CD14-positive monocyte (primary cell): Measurements from ENCODE around the gene ADAMTS9. TPM values are rescaled to one million over a fixed set of nuclear protein-coding genes. Genes with fewer than 3 reads are reported as not detected.

Experiments used
- DNase-seq, 3 donors: peaks; one replicate each; pipeline ENCODE4 v3.0.0-alpha.2; 2011 to 2022
- H2AFZ ChIP-seq: 2 replicates; pipeline ENCODE4 v1.6.0; 2012; ENCODE audit warnings: mild to moderate bottlenecking, low read depth, low read length, inconsistent platforms; ENCODE audit not compliant: insufficient read depth, poor library complexity, severe bottlenecking
- H3K27ac ChIP-seq, 2 donors: 1 replicate in 1 of 2; 2 replicates in 1 of 2; pipeline ENCODE4 v1.5.1; 2012 to 2013; ENCODE audit warnings: low read length in 2 of 2, control low read depth in 1 of 2, inconsistent platforms in 1 of 2, low read depth in 1 of 2, mild to moderate bottlenecking in 1 of 2
- H3K27me3 ChIP-seq, 2 donors: one replicate each; pipeline versions ENCODE4 v1.6.0 to v1.6.1; 2011 to 2013; ENCODE audit warnings: low read length in 2 of 2; ENCODE audit not compliant: control insufficient read depth in 2 of 2, insufficient read depth in 2 of 2
- H3K36me3 ChIP-seq, 2 donors: replicated peaks in 1 of 2; 1 replicate in 1 of 2; 2 replicates in 1 of 2; pipeline versions ENCODE4 v1.5.1 to v1.6.1; 2012 to 2013; ENCODE audit warnings: low read length in 2 of 2, control low read depth in 1 of 2, inconsistent platforms in 1 of 2, mild to moderate bottlenecking in 1 of 2; ENCODE audit not compliant: insufficient read depth in 2 of 2, control insufficient read depth in 1 of 2
- H3K4me1 ChIP-seq, 2 donors: 1 replicate in 1 of 2; 2 replicates in 1 of 2; pipeline versions ENCODE4 v1.5.1 to v1.6.1; 2012 to 2013; ENCODE audit warnings: low read length in 2 of 2, control low read depth in 1 of 2, inconsistent platforms in 1 of 2, mild to moderate bottlenecking in 1 of 2, moderate library complexity in 1 of 2; ENCODE audit not compliant: insufficient read depth in 2 of 2, control insufficient read depth in 1 of 2
- H3K4me2 ChIP-seq: replicated peaks from 2 replicates; pipeline ENCODE3; 2012; ENCODE audit warnings: low read length, moderate library complexity, mild to moderate bottlenecking; ENCODE audit not compliant: poor library complexity, severe bottlenecking; ENCODE audit errors: extremely low read depth
- H3K4me3 ChIP-seq, 3 experiments: fragments of 200-600 bp in 1 of 3; sonication (generic) in 1 of 3; replicated peaks in 1 of 3; 1 replicate in 2 of 3; 2 replicates in 1 of 3; pipeline ENCODE4 v1.5.1; 2011 to 2013; ENCODE audit warnings: low read length in 3 of 3, mild to moderate bottlenecking in 3 of 3, control low read depth in 2 of 3, low read depth in 2 of 3, inconsistent platforms in 1 of 3, moderate library complexity in 1 of 3
- H3K79me2 ChIP-seq: 2 replicates; pipeline ENCODE4 v1.6.0; 2012; ENCODE audit warnings: mild to moderate bottlenecking, control low read depth, inconsistent platforms, low read length, moderate library complexity; ENCODE audit not compliant: insufficient read depth
- H3K9ac ChIP-seq: 2 replicates; pipeline ENCODE4 v1.6.0; 2017; ENCODE audit warnings: low read length, mild to moderate bottlenecking; ENCODE audit not compliant: insufficient read depth, poor library complexity, severe bottlenecking
- H3K9me3 ChIP-seq, 2 donors: replicated peaks in 1 of 2; 1 replicate in 1 of 2; 2 replicates in 1 of 2; pipeline versions ENCODE4 v1.5.1 to v1.6.1; 2012 to 2013; ENCODE audit warnings: low read length in 2 of 2, control low read depth in 1 of 2; ENCODE audit not compliant: control insufficient read depth in 1 of 2, insufficient read depth in 1 of 2
- H4K20me1 ChIP-seq: 2 replicates; pipeline ENCODE4 v1.6.0; 2012; ENCODE audit warnings: mild to moderate bottlenecking, low read length, control low read depth, moderate library complexity; ENCODE audit not compliant: insufficient read depth
- H3K27ac Mint-ChIP-seq, 7 donors: one replicate each; pipeline ENCODE4 v1.8.0; 2020; ENCODE audit warnings: mild to moderate bottlenecking in 7 of 7, mixed read lengths in 7 of 7, moderate library complexity in 6 of 7, inconsistent platforms in 2 of 7
- H3K27me3 Mint-ChIP-seq, 3 donors: one replicate each; pipeline ENCODE4 v1.8.0; 2021 to 2022; ENCODE audit warnings: low read depth in 3 of 3, mild to moderate bottlenecking in 3 of 3, mixed read lengths in 3 of 3, moderate library complexity in 3 of 3, inconsistent platforms in 1 of 3
- H3K36me3 Mint-ChIP-seq, 2 donors: one replicate each; pipeline ENCODE4 v1.8.0; 2020; ENCODE audit warnings: mixed read lengths in 2 of 2, inconsistent platforms in 1 of 2, mild to moderate bottlenecking in 1 of 2
- H3K4me1 Mint-ChIP-seq: one replicate; pipeline ENCODE4 v1.8.0; 2020; ENCODE audit warnings: mild to moderate bottlenecking, mixed read lengths
- H3K4me3 Mint-ChIP-seq, 2 donors: one replicate each; pipeline ENCODE4 v1.8.0; 2020; ENCODE audit warnings: mild to moderate bottlenecking in 2 of 2, mixed read lengths in 2 of 2, moderate library complexity in 1 of 2
- H3K9me3 Mint-ChIP-seq, 7 donors: one replicate each; pipeline ENCODE4 v1.8.0; 2020 to 2022; ENCODE audit warnings: mixed read lengths in 7 of 7, mild to moderate bottlenecking in 6 of 7, moderate library complexity in 6 of 7, inconsistent platforms in 2 of 7
- WGBS: methylation state at CpG from one replicate; pipeline ENCODE4 v1.1.5; 2013; ENCODE audit warnings: missing lambda C conversion rate; ENCODE audit not compliant: insufficient coverage; 5-methylcytosine and 5-hydroxymethylcytosine counted together
- intact Hi-C, 2 donors: fragments of 100-400 bp; cut with micrococcal nuclease; formaldehyde crosslinking; loops; one replicate each; pipeline versions ENCODE4 v1.15.0 to v1.15.1; 2023
- polyA plus RNA-seq, 3 donors: library from polyadenylated mRNA; depleted of rRNA in 1 of 3; unstranded in 2 of 3; stranded (reverse) in 1 of 3; fragments of 300-500 nt in 2 of 3; fragments of >200 nt in 1 of 3; fragmentation: Illumina TruSeq in 2 of 3; gene quantifications; 1 replicate in 2 of 3; 2 replicates in 1 of 3; pipeline ENCODE4 v1.2.3, GENCODE V29; 2012 to 2021
- TF ChIP-seq, protein P1 (sequence below): fragments of 200-600 bp; IDR thresholded peaks from one replicate; pipeline ENCODE4 v1.8.0; 2022; ENCODE audit warnings: antibody characterized with exemption, mild to moderate bottlenecking

ADAMTS9 gene
- polyA plus RNA-seq, 3 donors: not detected

DNA sequence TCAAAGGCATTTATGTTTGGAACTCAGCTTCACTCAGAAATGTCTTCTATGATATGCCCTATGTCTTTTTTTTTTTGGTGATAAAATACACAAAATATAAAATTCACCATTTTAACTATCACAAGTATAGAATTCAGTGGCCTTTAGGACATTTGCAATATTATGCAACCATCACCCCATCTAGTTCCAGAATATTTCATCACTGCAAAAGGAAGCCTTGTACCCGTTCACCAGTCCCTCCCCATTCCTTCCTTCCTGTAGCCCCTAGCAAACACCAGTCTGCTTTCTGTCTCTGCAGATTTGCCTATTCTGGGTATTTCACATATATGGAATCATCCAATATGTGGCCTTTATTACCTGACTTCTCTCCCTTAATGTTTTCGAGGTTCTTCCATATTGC, 134.8 kb downstream of the ADAMTS9 start:
- H3K27me3 ChIP-seq: no peaks in the 10 kb centered on the region
- TF ChIP-seq, protein P1, sequence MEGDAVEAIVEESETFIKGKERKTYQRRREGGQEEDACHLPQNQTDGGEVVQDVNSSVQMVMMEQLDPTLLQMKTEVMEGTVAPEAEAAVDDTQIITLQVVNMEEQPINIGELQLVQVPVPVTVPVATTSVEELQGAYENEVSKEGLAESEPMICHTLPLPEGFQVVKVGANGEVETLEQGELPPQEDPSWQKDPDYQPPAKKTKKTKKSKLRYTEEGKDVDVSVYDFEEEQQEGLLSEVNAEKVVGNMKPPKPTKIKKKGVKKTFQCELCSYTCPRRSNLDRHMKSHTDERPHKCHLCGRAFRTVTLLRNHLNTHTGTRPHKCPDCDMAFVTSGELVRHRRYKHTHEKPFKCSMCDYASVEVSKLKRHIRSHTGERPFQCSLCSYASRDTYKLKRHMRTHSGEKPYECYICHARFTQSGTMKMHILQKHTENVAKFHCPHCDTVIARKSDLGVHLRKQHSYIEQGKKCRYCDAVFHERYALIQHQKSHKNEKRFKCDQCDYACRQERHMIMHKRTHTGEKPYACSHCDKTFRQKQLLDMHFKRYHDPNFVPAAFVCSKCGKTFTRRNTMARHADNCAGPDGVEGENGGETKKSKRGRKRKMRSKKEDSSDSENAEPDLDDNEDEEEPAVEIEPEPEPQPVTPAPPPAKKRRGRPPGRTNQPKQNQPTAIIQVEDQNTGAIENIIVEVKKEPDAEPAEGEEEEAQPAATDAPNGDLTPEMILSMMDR: no peak
- no peaks in the 10 kb centered on the region for H3K36me3 ChIP-seq

DNA sequence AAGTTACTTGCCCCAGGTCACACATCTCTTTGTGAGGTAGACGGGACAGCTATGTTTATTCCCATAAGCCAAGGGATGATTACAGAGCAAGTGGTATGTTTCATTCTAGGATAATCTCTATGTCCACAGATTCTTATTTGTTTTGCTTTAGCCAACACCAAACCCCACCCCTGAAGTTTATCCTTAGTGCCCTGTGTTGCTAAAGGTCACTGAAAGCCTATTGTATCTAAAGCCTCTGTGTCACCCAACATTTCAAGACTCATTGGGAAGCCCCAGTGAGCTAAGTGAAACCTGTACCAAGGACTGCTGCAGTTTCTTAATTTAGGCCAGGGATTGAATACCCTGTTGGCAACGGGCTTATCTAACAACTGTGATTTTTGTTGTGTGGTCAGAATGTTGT, 135.6 kb downstream of the ADAMTS9 start:
- Histone ChIP-seq H3K79me2 (no peaks in the 10 kb centered on the region), H3K27me3 (no peaks in the 10 kb centered on the region), H3K9me3 (no peaks in the 10 kb centered on the region), H3K4me3 (no peak overlapping the region), H3K9ac (no peak overlapping the region), H3K27ac (no peak overlapping the region), H4K20me1 (no peaks in the 10 kb centered on the region), H3K36me3 (no peaks in the 10 kb centered on the region), H3K4me1 (no peaks in the 10 kb centered on the region), H2AFZ (no peak overlapping the region), H3K4me2 (no peak overlapping the region)
- TF ChIP-seq, protein P1: no peak
- Mint-ChIP-seq H3K36me3 (no peaks in the 10 kb centered on the region), H3K9me3 (peaks cover 3 to 22% (median 8%) of the 10 kb centered on the region in 7 donors), H3K27ac (no peak overlapping the region), H3K4me1 (no peaks in the 10 kb centered on the region), H3K4me3 (no peak overlapping the region), H3K27me3 (peaks cover 0 to 4% (median 2%) of the 10 kb centered on the region in 3 donors)
- intact Hi-C loops: no loop called here
- 80% methylated on average over 1 of the region's 2 CpGs for WGBS
- DNase-seq: no peak

More for the DNA sequence above, 134.8 kb downstream of the ADAMTS9 start:
- no peaks in the 10 kb centered on the region for H3K4me1 Mint-ChIP-seq
- no peaks in the 10 kb centered on the region for H4K20me1 ChIP-seq
- no peak overlapping the region for H3K9ac ChIP-seq
- no peaks in the 10 kb centered on the region for H3K4me1 ChIP-seq
- H2AFZ ChIP-seq: no peak overlapping the region
- H3K79me2 ChIP-seq: no peaks in the 10 kb centered on the region
- intact Hi-C loops: no loop called here
- no peak overlapping the region for H3K27ac Mint-ChIP-seq
- peaks cover 0 to 2% (median 2%) of the 10 kb centered on the region in 3 donors for H3K27me3 Mint-ChIP-seq
- DNase-seq: no peak
- H3K9me3 Mint-ChIP-seq: peaks cover 3 to 21% (median 8%) of the 10 kb centered on the region in 7 donors
- no peak overlapping the region for H3K27ac ChIP-seq
- H3K4me2 ChIP-seq: no peak overlapping the region
- no peaks in the 10 kb centered on the region for H3K36me3 Mint-ChIP-seq
- no peak overlapping the region for H3K4me3 ChIP-seq
- H3K9me3 ChIP-seq: no peaks in the 10 kb centered on the region
- H3K4me3 Mint-ChIP-seq: no peak overlapping the region
- 0% methylated on average over 1 of the region's 2 CpGs for WGBS
